ENCODE data around the gene RNF175.
A peak's percentile ranks its signal among the peaks of the same experiment; 100 is the strongest.

Gene RNF175

GRCh38 chr4:153784166-153784699 is 24.4 kb upstream of the RNF175 start:
- no peak for DNase-seq

GRCh38 chr4:153782581-153782980 is 22.8 kb upstream of the RNF175 start:
- no peak for DNase-seq

GRCh38 chr4:153781717-153782416 is 22.0 kb upstream of the RNF175 start:
- DNase-seq, result no peak

GRCh38 chr4:153781280-153781679 is 21.5 kb upstream of the RNF175 start:
- no peak for DNase-seq

GRCh38 chr4:153780876-153781275 is 21.1 kb upstream of the RNF175 start:
- DNase-seq, result no peak

GRCh38 chr4:153780221-153780620 is 20.4 kb upstream of the RNF175 start:
- DNase-seq, result no peak

GRCh38 chr4:153778383-153778782 is 18.6 kb upstream of the RNF175 start:
- no peak for DNase-seq

- no peak for DNase-seq
Observed at GRCh38 chr4:153777421-153777820, 17.6 kb upstream of the RNF175 start.

GRCh38 chr4:153776601-153777000 is 16.8 kb upstream of the RNF175 start:
- no peak for DNase-seq

- DNase-seq, result no peak
Observed at GRCh38 chr4:153773236-153773690, 13.4 kb upstream of the RNF175 start.

- no peak for DNase-seq
Observed at GRCh38 chr4:153771046-153771445, 11.2 kb upstream of the RNF175 start.

GRCh38 chr4:153766758-153767157 is 6.9 kb upstream of the RNF175 start:
- no peak for DNase-seq

GRCh38 chr4:153765894-153766293 is 6.1 kb upstream of the RNF175 start:
- DNase-seq, result no peak

GRCh38 chr4:153764601-153765368 is 5.0 kb upstream of the RNF175 start:
- DNase-seq, result no peak

- DNase-seq, result peak; percentile 14
Observed at GRCh38 chr4:153763404-153763803, 3.6 kb upstream of the RNF175 start.

GRCh38 chr4:153758688-153759406 is 977 bp downstream of the RNF175 start:
- no peak for DNase-seq

- no peak for DNase-seq
Observed at GRCh38 chr4:153758136-153758535, 1.7 kb downstream of the RNF175 start.

- DNase-seq, result no peak
Observed at GRCh38 chr4:153757407-153757806, 2.4 kb downstream of the RNF175 start.

- no peak for DNase-seq
Observed at GRCh38 chr4:153755186-153755585, 4.6 kb downstream of the RNF175 start.

GRCh38 chr4:153750197-153750817 is 9.5 kb downstream of the RNF175 start:
- DNase-seq, result peak; percentile 78

GRCh38 chr4:153748378-153748777 is 11.4 kb downstream of the RNF175 start:
- no peak for DNase-seq

- DNase-seq, result no peak
Observed at GRCh38 chr4:153747406-153747955, 12.3 kb downstream of the RNF175 start.

GRCh38 chr4:153745651-153746050 is 14.2 kb downstream of the RNF175 start:
- DNase-seq, result no peak
